DND-41 (cell line): ENCODE results near the gene TRAIP.

Experiments used
- ATAC-seq: fragments of 200-7000 bp; cut with Tn5 transposase; 3 replicates; pipeline ENCODE4 v1.9.1; 2021; ENCODE audit warnings: low read depth; ENCODE audit not compliant: insufficient read depth
- DNase-seq: peaks from one replicate; pipeline ENCODE4 v3.0.0-alpha.2; 2020
- H2AFZ ChIP-seq: 2 replicates; pipeline ENCODE4 v1.6.0; 2012; ENCODE audit warnings: low read depth, low read length
- H3K27ac ChIP-seq: 2 replicates; pipeline ENCODE4 v1.5.1; 2012; ENCODE audit warnings: low read length, inconsistent platforms
- H3K27me3 ChIP-seq: fragments of 200-600 bp; sonication (generic); 2 replicates; pipeline ENCODE4 v1.6.0; 2012; ENCODE audit warnings: low read length, mild to moderate bottlenecking, inconsistent platforms; ENCODE audit not compliant: insufficient read depth, poor library complexity
- H3K36me3 ChIP-seq: 2 replicates; pipeline ENCODE4 v1.5.1; 2012; ENCODE audit warnings: low read length, inconsistent platforms; ENCODE audit not compliant: insufficient read depth
- H3K4me1 ChIP-seq: 2 replicates; pipeline ENCODE4 v1.5.1; 2012; ENCODE audit warnings: mild to moderate bottlenecking, low read length; ENCODE audit not compliant: insufficient read depth
- H3K4me2 ChIP-seq: 2 replicates; pipeline ENCODE4 v1.6.0; 2012; ENCODE audit warnings: mild to moderate bottlenecking, moderate library complexity, low read length, inconsistent platforms; ENCODE audit not compliant: insufficient read depth
- H3K4me3 ChIP-seq, 2 experiments: fragments of 200-600 bp in 1 of 2; shearing (Covaris generic) in 1 of 2; 2 replicates each; pipeline ENCODE4 v1.5.1; 2012 to 2016; ENCODE audit warnings: inconsistent platforms in 2 of 2, low read length in 2 of 2, mild to moderate bottlenecking in 2 of 2, low read depth in 1 of 2, moderate library complexity in 1 of 2
- H3K79me2 ChIP-seq: 2 replicates; pipeline ENCODE4 v1.6.0; 2012; ENCODE audit warnings: low read length, inconsistent platforms; ENCODE audit not compliant: insufficient read depth
- H3K9ac ChIP-seq: 2 replicates; pipeline ENCODE4 v1.6.0; 2012; ENCODE audit warnings: low read depth, mild to moderate bottlenecking, inconsistent platforms, low read length, moderate library complexity
- H3K9me3 ChIP-seq: 2 replicates; pipeline ENCODE4 v1.5.1; 2012; ENCODE audit warnings: low read length, moderate library complexity, mild to moderate bottlenecking, inconsistent platforms; ENCODE audit not compliant: insufficient read depth, severe bottlenecking
- H4K20me1 ChIP-seq: 2 replicates; pipeline ENCODE4 v1.6.0; 2012; ENCODE audit warnings: low read length; ENCODE audit not compliant: insufficient read depth
- CTCF ChIP-seq: IDR thresholded peaks from 2 replicates; pipeline ENCODE4 v1.5.1; 2012; ENCODE audit warnings: borderline replicate concordance, low read length, moderate library complexity, mild to moderate bottlenecking; ENCODE audit not compliant: poor library complexity, severe bottlenecking; ENCODE audit errors: extremely low read depth
- EZH2 ChIP-seq: IDR thresholded peaks from 3 replicates; pipeline ENCODE4 v1.6.1; 2012; ENCODE audit warnings: borderline replicate concordance, low read depth, mild to moderate bottlenecking, moderate library complexity, low read length, inconsistent platforms; ENCODE audit not compliant: severe bottlenecking

Gene TRAIP

GRCh38 chr3:49807431-49808114 lies 48.8 kb downstream of the TRAIP start:
- DNase-seq (no peak), ATAC-seq (no peak)
- Histone ChIP-seq H3K79me2 (no peaks in the 10 kb centered on the region), H3K4me1 (peaks cover 59% of the 10 kb centered on the region), H2AFZ (no peak overlapping the region), H3K4me2 (no peak overlapping the region), H3K27ac (no peak overlapping the region), H3K9me3 (no peaks in the 10 kb centered on the region), H3K4me3 (no peak overlapping the region), H3K9ac (0 out of 2 replicates have a peak overlapping the region, but pooled peaks have one; percentile 2), H3K36me3 (peaks cover 22% of the 10 kb centered on the region), H4K20me1 (peaks cover 16% of the 10 kb centered on the region), H3K27me3 (peaks cover 12% of the 10 kb centered on the region)
- TF ChIP-seq CTCF, result no peak
- TF ChIP-seq EZH2, result no peak

- no peaks in the 10 kb centered on the region for H3K9me3 ChIP-seq
- peaks cover 16% of the 10 kb centered on the region for H4K20me1 ChIP-seq
- DNase-seq (no peak), ATAC-seq (no peak)
- peaks cover 15% of the 10 kb centered on the region for H3K27me3 ChIP-seq
- H3K9ac ChIP-seq, result 0 out of 2 replicates have a peak overlapping the region, but pooled peaks have one; percentile 22
- TF ChIP-seq CTCF, result no peak
- TF ChIP-seq EZH2, result no peak
- no peaks in the 10 kb centered on the region for H3K79me2 ChIP-seq
- H3K27ac ChIP-seq, result peak overlapping the region; percentile 57; the same call in 1 of the 2 replicates
- peaks cover 57% of the 10 kb centered on the region for H3K4me1 ChIP-seq
- H3K4me3 ChIP-seq, result no peak overlapping the region
- H3K36me3 ChIP-seq, result peaks cover 15% of the 10 kb centered on the region
- no peak overlapping the region for H2AFZ ChIP-seq
- H3K4me2 ChIP-seq, result no peak overlapping the region; the same call in 1 of the 2 replicates
Observed at GRCh38 chr3:49806850-49807249, 49.5 kb downstream of the TRAIP start.

GRCh38 chr3:49805897-49806701 lies 50.3 kb downstream of the TRAIP start:
- Histone ChIP-seq H3K4me3 (no peak overlapping the region), H2AFZ (no peak overlapping the region), H3K79me2 (no peaks in the 10 kb centered on the region), H3K36me3 (peaks cover 8% of the 10 kb centered on the region), H3K9ac (0 out of 2 replicates have a peak overlapping the region, but pooled peaks have one; percentile 26), H3K27ac (peak overlapping the region; percentile 57), H4K20me1 (peaks cover 16% of the 10 kb centered on the region), H3K9me3 (no peaks in the 10 kb centered on the region), H3K4me1 (peaks cover 57% of the 10 kb centered on the region), H3K4me2 (peak overlapping the region; percentile 33), H3K27me3 (peaks cover 21% of the 10 kb centered on the region)
- DNase-seq (peak; percentile 74), ATAC-seq (peak; percentile 39)
- no peak for TF ChIP-seq EZH2
- TF ChIP-seq CTCF, result no peak
